ENCODE measurements around the gene INPP5E. TPM values are rescaled to one million over a fixed set of nuclear protein-coding genes. Genes with fewer than 3 reads are reported as not detected.

INPP5E gene
- total RNA-seq, 2 experiments from 2014 or later, result 20.2 to 21.3 TPM

GRCh38 chr9:136487672-136488071 lies 48.0 kb upstream of the INPP5E start:
- ChIA-PET POLR2A (no interaction called here), CTCF (ENCODE audit: unreplicated experiment) (interaction anchor here (0.6 to 0.8 kb wide), 2 partner anchors 27 to 144 kb away, joined by 3 to 6 read pairs; no protein-coding TSS in a partner anchor)
- Histone ChIP-seq H2AFZ (ENCODE audit: low read length) (no peak overlapping the region), H3K27ac (ENCODE audit: low read depth, low read length, poor library complexity, severe bottlenecking) (no peak overlapping the region), H3K4me3 (ENCODE audit: low read depth, low read length, poor library complexity, severe bottlenecking) (no peak overlapping the region), H3K9me3 (ENCODE audit: low read length) (no peaks in the 10 kb centered on the region), H3K4me2 (ENCODE audit: low read length) (no peak overlapping the region), H4K20me1 (ENCODE audit: insufficient read depth, low read length) (peaks cover 5% of the 10 kb centered on the region; the same call in 1 of the 2 replicates), H3K9me2 (ENCODE audit: insufficient read depth, low read length) (no peaks in the 10 kb centered on the region), H3K4me1 (ENCODE audit: insufficient read depth, low read length, poor library complexity, severe bottlenecking) (peaks cover 10% of the 10 kb centered on the region), H3K79me2 (ENCODE audit: insufficient read depth, low read depth, low read length) (peaks cover 1% of the 10 kb centered on the region; the same call in 1 of the 2 replicates), H3K36me3 (ENCODE audit: insufficient read depth, low read length) (no peaks in the 10 kb centered on the region)
- intact Hi-C loops (cut with micrococcal nuclease; ENCODE audit: unreplicated experiment), result loop anchor here (1.0 kb wide), 1 partner anchor 144 kb away; no protein-coding TSS in a partner anchor
- no TSS peak for BruUV-seq (replicated peaks)
- TF ChIP-seq CTCF (conservative IDR thresholded peaks at IDR 0.05; ENCODE audit: low read length) (no peak), EZH2phosphoT487 (IDR thresholded peaks at IDR 0.05; ENCODE audit: borderline replicate concordance, low read depth, low read length) (no peak)
- no peak for DNase-seq (ENCODE audit: low spot score)

GRCh38 chr9:136486823-136487620 lies 47.4 kb upstream of the INPP5E start:
- peaks cover 10% of the 10 kb centered on the region for H3K4me1 ChIP-seq (ENCODE audit: insufficient read depth, low read length, poor library complexity, severe bottlenecking)
- no peaks in the 10 kb centered on the region for H3K9me2 ChIP-seq (ENCODE audit: insufficient read depth, low read length)
- H3K79me2 ChIP-seq (ENCODE audit: insufficient read depth, low read depth, low read length), result peaks cover 8% of the 10 kb centered on the region
- peaks cover 5% of the 10 kb centered on the region; the same call in 1 of the 2 replicates for H4K20me1 ChIP-seq (ENCODE audit: insufficient read depth, low read length)
- ChIA-PET CTCF (ENCODE audit: unreplicated experiment) (interaction anchor here (0.6 kb wide), 2 partner anchors 26 to 532 kb away, joined by 3 read pairs; no protein-coding TSS in a partner anchor), POLR2A (no interaction called here)
- no peak overlapping the region for H2AFZ ChIP-seq (ENCODE audit: low read length)
- H3K27ac ChIP-seq (ENCODE audit: low read depth, low read length, poor library complexity, severe bottlenecking), result no peak overlapping the region
- no TSS peak for BruUV-seq (replicated peaks)
- no peaks in the 10 kb centered on the region for H3K36me3 ChIP-seq (ENCODE audit: insufficient read depth, low read length)
- no peak for TF ChIP-seq EZH2phosphoT487 (IDR thresholded peaks at IDR 0.05; ENCODE audit: borderline replicate concordance, low read depth, low read length)
- no peak for TF ChIP-seq CTCF (conservative IDR thresholded peaks at IDR 0.05; ENCODE audit: low read length)
- H3K9me3 ChIP-seq (ENCODE audit: low read length), result no peaks in the 10 kb centered on the region
- H3K4me3 ChIP-seq (ENCODE audit: low read depth, low read length, poor library complexity, severe bottlenecking), result no peak overlapping the region
- DNase-seq (ENCODE audit: low spot score), result no peak
- no peak overlapping the region for H3K4me2 ChIP-seq (ENCODE audit: low read length)
- intact Hi-C loops (cut with micrococcal nuclease; ENCODE audit: unreplicated experiment), result no loop called here

GRCh38 chr9:136486131-136486530 lies 46.5 kb upstream of the INPP5E start:
- POLR2A ChIA-PET, result no interaction called here
- Histone ChIP-seq H3K36me3 (ENCODE audit: insufficient read depth, low read length) (no peaks in the 10 kb centered on the region), H3K4me1 (ENCODE audit: insufficient read depth, low read length, poor library complexity, severe bottlenecking) (peaks cover 16% of the 10 kb centered on the region), H2AFZ (ENCODE audit: low read length) (no peak overlapping the region), H3K27ac (ENCODE audit: low read depth, low read length, poor library complexity, severe bottlenecking) (no peak overlapping the region), H4K20me1 (ENCODE audit: insufficient read depth, low read length) (peaks cover 5% of the 10 kb centered on the region; the same call in 1 of the 2 replicates), H3K9me3 (ENCODE audit: low read length) (no peaks in the 10 kb centered on the region), H3K79me2 (ENCODE audit: insufficient read depth, low read depth, low read length) (peaks cover 17% of the 10 kb centered on the region), H3K9me2 (ENCODE audit: insufficient read depth, low read length) (no peaks in the 10 kb centered on the region), H3K4me3 (ENCODE audit: low read depth, low read length, poor library complexity, severe bottlenecking) (no peak overlapping the region), H3K4me2 (ENCODE audit: low read length) (no peak overlapping the region)
- TF ChIP-seq CTCF (conservative IDR thresholded peaks at IDR 0.05; ENCODE audit: low read length), result no peak
- TF ChIP-seq EZH2phosphoT487 (IDR thresholded peaks at IDR 0.05; ENCODE audit: borderline replicate concordance, low read depth, low read length), result no peak
- intact Hi-C loops (cut with micrococcal nuclease; ENCODE audit: unreplicated experiment), result no loop called here
- no peak for DNase-seq (ENCODE audit: low spot score)
- no TSS peak for BruUV-seq (replicated peaks)
- CTCF ChIA-PET (ENCODE audit: unreplicated experiment), result interaction anchor here (0.5 kb wide), 1 partner anchor 275 kb away, joined by 12 read pairs; no protein-coding TSS in a partner anchor

Data from OCI-LY7 (cell line).